ENCODE data around the gene DLG2. TPM values are rescaled to one million over a fixed set of nuclear protein-coding genes. Genes with fewer than 3 reads are reported as not detected.

The DLG2 gene
- total RNA-seq, 1 donor from 2014 or later = 0.26 TPM

DNA sequence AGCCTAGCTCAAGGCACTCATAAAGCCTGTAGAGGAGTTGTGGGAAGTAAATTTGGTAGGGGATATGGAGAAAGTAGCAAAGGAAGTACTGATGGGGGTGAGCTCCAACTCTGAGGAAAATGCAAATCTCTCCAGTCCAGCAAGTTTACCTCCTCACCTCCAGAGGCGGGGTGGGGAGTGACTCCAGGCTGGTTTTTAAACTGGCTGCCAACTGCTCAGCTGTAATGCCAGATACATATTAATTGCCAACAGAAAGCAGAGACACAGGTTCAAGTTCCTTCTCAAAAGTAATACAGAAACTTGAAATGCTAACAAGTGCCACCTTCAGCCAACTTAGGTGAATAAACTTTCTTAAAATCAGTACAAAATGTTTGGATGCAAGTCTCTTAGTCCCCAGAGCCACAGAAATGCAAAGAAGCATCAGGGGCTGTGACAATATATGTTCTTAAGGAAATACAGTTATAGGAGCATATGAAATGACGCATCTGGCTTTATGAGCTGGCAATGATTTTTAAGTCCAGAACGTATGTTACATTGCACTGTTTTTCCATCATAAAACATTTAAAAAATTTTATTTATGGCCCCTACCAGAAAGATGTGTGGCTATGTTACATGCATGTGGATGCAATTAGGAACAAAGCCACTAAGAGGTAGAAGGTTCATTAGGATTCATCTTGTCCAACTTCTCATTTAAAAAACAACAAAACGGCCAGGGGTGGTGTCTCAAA, 1904.6 kb downstream of the DLG2 start:
- Histone ChIP-seq H3K27me3 (ENCODE audit: control insufficient read depth, insufficient read depth, low read length) (no peaks in the 10 kb centered on the region), H3K36me3 (ENCODE audit: control insufficient read depth, insufficient read depth, low read length) (no peaks in the 10 kb centered on the region), H3K4me3 (ENCODE audit: low read depth, low read length) (no peak overlapping the region)
- TF ChIP-seq, protein P1, sequence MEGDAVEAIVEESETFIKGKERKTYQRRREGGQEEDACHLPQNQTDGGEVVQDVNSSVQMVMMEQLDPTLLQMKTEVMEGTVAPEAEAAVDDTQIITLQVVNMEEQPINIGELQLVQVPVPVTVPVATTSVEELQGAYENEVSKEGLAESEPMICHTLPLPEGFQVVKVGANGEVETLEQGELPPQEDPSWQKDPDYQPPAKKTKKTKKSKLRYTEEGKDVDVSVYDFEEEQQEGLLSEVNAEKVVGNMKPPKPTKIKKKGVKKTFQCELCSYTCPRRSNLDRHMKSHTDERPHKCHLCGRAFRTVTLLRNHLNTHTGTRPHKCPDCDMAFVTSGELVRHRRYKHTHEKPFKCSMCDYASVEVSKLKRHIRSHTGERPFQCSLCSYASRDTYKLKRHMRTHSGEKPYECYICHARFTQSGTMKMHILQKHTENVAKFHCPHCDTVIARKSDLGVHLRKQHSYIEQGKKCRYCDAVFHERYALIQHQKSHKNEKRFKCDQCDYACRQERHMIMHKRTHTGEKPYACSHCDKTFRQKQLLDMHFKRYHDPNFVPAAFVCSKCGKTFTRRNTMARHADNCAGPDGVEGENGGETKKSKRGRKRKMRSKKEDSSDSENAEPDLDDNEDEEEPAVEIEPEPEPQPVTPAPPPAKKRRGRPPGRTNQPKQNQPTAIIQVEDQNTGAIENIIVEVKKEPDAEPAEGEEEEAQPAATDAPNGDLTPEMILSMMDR (IDR thresholded peaks at IDR 0.05; ENCODE audit: insufficient read depth, low read length, severe bottlenecking) = no peak
- FAIRE-seq (no peak), DNase-seq (ENCODE audit: low read depth) (no peak)

DNA sequence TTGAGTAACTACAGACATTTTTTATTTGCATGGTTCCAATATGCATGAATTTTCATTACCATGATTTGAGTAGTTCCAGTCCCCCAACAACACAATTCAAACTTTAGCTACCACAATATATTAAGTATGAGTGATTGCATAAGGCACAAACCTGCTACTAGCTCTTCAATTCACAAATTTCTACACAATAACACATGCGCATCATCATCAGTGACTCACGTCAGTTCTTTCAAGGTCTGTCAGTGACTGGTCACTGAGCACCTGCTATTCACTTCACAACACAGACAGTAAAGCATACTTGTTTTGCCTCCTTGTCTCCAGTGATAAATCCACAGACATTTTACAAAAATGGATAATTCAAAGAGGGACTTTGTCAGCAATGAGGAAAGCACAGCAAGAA, 1905.9 kb downstream of the DLG2 start:
- TF ChIP-seq, protein P1 (IDR thresholded peaks at IDR 0.05; ENCODE audit: insufficient read depth, low read length, severe bottlenecking) = no peak
- no peaks in the 10 kb centered on the region for H3K36me3 ChIP-seq (ENCODE audit: control insufficient read depth, insufficient read depth, low read length)
- FAIRE-seq (no peak), DNase-seq (ENCODE audit: low read depth) (peak; percentile 62)
- H3K27me3 ChIP-seq (ENCODE audit: control insufficient read depth, insufficient read depth, low read length) = no peaks in the 10 kb centered on the region
- H3K4me3 ChIP-seq (ENCODE audit: low read depth, low read length) = no peak overlapping the region

DNA sequence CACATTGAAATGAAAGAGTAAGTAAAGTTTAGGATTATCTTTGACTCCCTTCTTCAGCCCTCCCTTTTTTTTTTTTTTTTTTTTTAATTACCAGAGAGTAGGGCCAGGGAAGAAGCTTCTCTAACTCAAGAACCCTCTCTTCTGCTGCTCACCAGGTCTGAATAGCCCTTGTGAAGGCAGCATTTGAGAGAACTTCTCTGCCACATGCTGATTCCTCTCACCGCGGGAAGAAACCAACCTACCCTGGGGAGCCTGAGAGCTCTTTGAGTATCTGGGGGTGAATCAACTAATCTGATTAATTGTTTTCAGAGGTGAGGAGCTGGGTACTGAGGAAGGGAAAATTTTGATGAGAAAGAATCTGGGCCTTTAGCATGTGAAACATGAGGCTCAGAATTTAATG, 1906.5 kb downstream of the DLG2 start:
- Histone ChIP-seq H3K36me3 (ENCODE audit: control insufficient read depth, insufficient read depth, low read length) (no peaks in the 10 kb centered on the region), H3K4me3 (ENCODE audit: low read depth, low read length) (no peak overlapping the region), H3K27me3 (ENCODE audit: control insufficient read depth, insufficient read depth, low read length) (no peaks in the 10 kb centered on the region)
- FAIRE-seq (no peak), DNase-seq (ENCODE audit: low read depth) (no peak)
- TF ChIP-seq, protein P1 (IDR thresholded peaks at IDR 0.05; ENCODE audit: insufficient read depth, low read length, severe bottlenecking) = no peak

DNA sequence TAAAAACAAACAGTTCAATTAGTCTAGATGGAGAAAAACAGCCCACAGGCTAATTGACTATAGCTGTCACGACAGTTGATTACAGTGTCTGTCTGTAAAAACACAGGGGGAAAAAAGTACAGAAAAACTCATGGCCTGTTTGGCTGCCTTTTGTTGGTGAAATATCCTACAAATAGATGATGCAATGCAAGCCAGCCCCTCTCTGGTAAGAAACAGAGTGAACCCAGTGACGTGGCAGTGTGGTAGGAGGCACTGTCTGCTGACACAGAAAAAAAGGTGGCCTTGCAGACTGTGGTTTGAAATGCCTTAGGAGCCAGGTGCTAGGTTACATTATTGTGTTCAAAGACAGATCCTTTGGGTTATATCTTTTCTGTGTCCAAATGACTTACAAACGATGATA, 1909.6 kb downstream of the DLG2 start:
- FAIRE-seq = no peak
- TF ChIP-seq, protein P1 (IDR thresholded peaks at IDR 0.05; ENCODE audit: insufficient read depth, low read length, severe bottlenecking) = no peak
- DNase-seq (ENCODE audit: low read depth) = no peak
- H3K4me3 ChIP-seq (ENCODE audit: low read depth, low read length) = no peak overlapping the region
- no peaks in the 10 kb centered on the region for H3K27me3 ChIP-seq (ENCODE audit: control insufficient read depth, insufficient read depth, low read length)
- H3K36me3 ChIP-seq (ENCODE audit: control insufficient read depth, insufficient read depth, low read length) = no peaks in the 10 kb centered on the region

DNA sequence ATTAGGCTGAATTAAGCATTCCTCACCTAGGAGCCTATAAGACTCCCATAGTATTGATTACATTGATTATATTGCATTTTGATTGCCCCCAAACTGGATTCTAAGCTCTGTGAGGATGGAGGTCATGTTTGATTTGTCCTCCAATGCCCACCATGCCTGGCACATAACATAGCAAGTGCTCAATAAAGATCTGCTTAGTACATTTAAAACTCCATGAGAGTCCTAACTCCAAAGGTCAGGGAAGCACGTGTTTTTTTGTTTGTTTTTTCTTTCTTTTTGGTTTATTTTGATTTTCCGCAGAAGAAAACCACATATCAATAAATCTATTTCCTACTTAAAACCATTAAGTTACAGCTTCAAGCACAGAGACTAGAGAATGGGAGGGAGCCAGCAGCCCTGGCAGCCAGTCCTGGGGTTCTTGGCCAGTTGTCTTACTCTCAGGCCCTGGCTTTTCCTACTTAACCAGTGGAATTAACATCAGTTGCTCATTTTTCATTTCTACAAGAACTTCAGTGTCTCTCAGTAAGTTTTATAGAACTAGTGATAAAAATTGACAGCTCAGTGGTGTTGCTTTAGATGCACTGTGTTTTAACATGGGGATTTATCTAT, 1911.1 kb downstream of the DLG2 start:
- TF ChIP-seq, protein P1 (IDR thresholded peaks at IDR 0.05; ENCODE audit: insufficient read depth, low read length, severe bottlenecking) = no peak
- FAIRE-seq (no peak), DNase-seq (ENCODE audit: low read depth) (no peak)
- H3K4me3 ChIP-seq (ENCODE audit: low read depth, low read length) = no peak overlapping the region
- no peaks in the 10 kb centered on the region for H3K27me3 ChIP-seq (ENCODE audit: control insufficient read depth, insufficient read depth, low read length)
- no peaks in the 10 kb centered on the region for H3K36me3 ChIP-seq (ENCODE audit: control insufficient read depth, insufficient read depth, low read length)

All from bronchial epithelial cell (primary cell).